Heart right ventricle (tissue), 16 donors: Measurements from ENCODE around the gene COL5A1. TPM values are rescaled to one million over a fixed set of nuclear protein-coding genes. Genes with fewer than 3 reads are reported as not detected.

Source experiments
- ATAC-seq, 8 donors: fragments of 200-7000 bp; cut with Tn5 transposase; one replicate each; pipeline ENCODE4 v1.9.1; 2020; ENCODE audit warnings: mild to moderate bottlenecking in 8 of 8, moderate library complexity in 8 of 8, moderate number of reproducible peaks in 1 of 8
- DNase-seq, 2 donors: peaks; one replicate each; pipeline ENCODE4 v3.0.0-alpha.2; 2020
- H3K27ac ChIP-seq, 10 donors: fragments of 200-600 bp; sonication (generic) in 2 of 10; one replicate each; pipeline versions ENCODE4 v1.5.0 to v1.8.0; 2020 to 2022; ENCODE audit warnings: mild to moderate bottlenecking in 3 of 10
- H3K27me3 ChIP-seq, 7 donors: fragments of 200-600 bp; one replicate each; pipeline ENCODE4 v1.8.0; 2021 to 2022; ENCODE audit warnings: mild to moderate bottlenecking in 2 of 7
- H3K36me3 ChIP-seq, 9 donors: fragments of 200-600 bp; sonication (generic) in 1 of 9; one replicate each; pipeline versions ENCODE4 v1.5.0 to v1.8.0; 2020 to 2022; ENCODE audit warnings: mild to moderate bottlenecking in 2 of 9
- H3K4me1 ChIP-seq, 9 donors: fragments of 200-600 bp; sonication (generic) in 1 of 9; one replicate each; pipeline versions ENCODE4 v1.5.0 to v1.8.0; 2020 to 2022; ENCODE audit warnings: mild to moderate bottlenecking in 4 of 9
- H3K4me3 ChIP-seq, 10 donors: fragments of 200-600 bp; sonication (generic) in 2 of 10; one replicate each; pipeline versions ENCODE4 v1.5.0 to v1.8.0; 2020 to 2022; ENCODE audit warnings: mild to moderate bottlenecking in 7 of 10, moderate library complexity in 2 of 10
- H3K9me3 ChIP-seq, 11 donors: fragments of 200-600 bp in 10 of 11; sonication (generic) in 2 of 11; one replicate each; pipeline versions ENCODE4 v1.5.0 to v1.8.0; 2013 to 2022; ENCODE audit warnings: mild to moderate bottlenecking in 2 of 11, control low read depth in 1 of 11, moderate library complexity in 1 of 11
- WGBS, 2 donors: extraction: QIAGEN DNeasy Blood & Tissue Kit; methylation state at CpG; one replicate each; pipeline ENCODE4 v1.1.7; 2013; ENCODE audit warnings: inconsistent platforms in 1 of 2; 5-methylcytosine and 5-hydroxymethylcytosine counted together
- intact Hi-C, 10 donors: fragments of 100-400 bp; cut with DNase I; formaldehyde crosslinking; loops; one replicate each; pipeline versions ENCODE4 v1.11.1 to v1.14.2; 2022
- polyA plus RNA-seq, 2 donors: library from polyadenylated mRNA; stranded (reverse); fragments of 200-250 nt; gene quantifications; one replicate each; pipeline ENCODE4 v1.2.3, GENCODE V29; 2013
- total RNA-seq, 10 donors: library from RNA; stranded (reverse); fragmentation: NEBNext Ultra II Directional in 3 of 10; extraction: Animal tissue kit (Norgen Biotek cat#: 25700) in 3 of 10; gene quantifications; one replicate each; pipeline versions ENCODE4 v1.2.1 to v1.2.4, GENCODE V29; 2021 to 2023
- TF ChIP-seq, protein P1 (sequence below), 9 donors: fragments of 200-600 bp; sonication (generic) in 2 of 9; IDR thresholded peaks; one replicate each; pipeline versions ENCODE4 v1.5.0 to v1.8.0; 2021 to 2022; ENCODE audit warnings: antibody characterized with exemption in 9 of 9, mild to moderate bottlenecking in 5 of 9, moderate library complexity in 1 of 9
- donor health status: Arrhythmogenic right ventricular cardiomyopathy.
- donor health status: ischemic (EF 13 %, LVEDD 7.1; RV severe dilation, severe dysfunction).
- donor health status: healthy with polysubstance abuse.
- donor health status: DM: no; HTN: yes; CAD: no.
- donor health status: DM: no; HTN: no; CAD: no.
- donor health status: ischemic (EF 25% LVEDD 6.9; RV normal size, moderate dysfunction).
- donor health status: ischemic (EF 25% LVEDD 5.7; RV mildly dilated, moderate dysfunction).
- donor health status: healthy.
- donor health status: DM: yes; HTN: yes; CAD: no.
- donor health status: Ischemic cardiomyopathy.
- donor health status: ischemic (EF 35%, LVEDD 5.7; RV mildly dilated, moderate dysfunction).
- donor health status: nonischemic (EF 11% LVEDD 7.7; RV severe dilation, severe dysfunction).
- donor health status: DM: yes; HTN: yes; CAD: no.
- donor health status: PGD.
- donor health status: ischemic (EF 29% LVEDD 5.4; RV normal size, mild dysfunction).
- donor health status: nonischemic (EF 23%, LVEDD 6.1; RV moderate dilation, normal function).

Gene COL5A1
- total and polyA plus RNA-seq, 12 donors = 8.1 to 60.0 (median 13.3) TPM

- H3K36me3 ChIP-seq = no peaks in the 10 kb centered on the region
- ATAC-seq = no peak
- 92 to 94% methylated on average over 24 of the region's 24 CpGs for WGBS, 2 donors
- peaks cover 0 to 10% (median 0%) of the 10 kb centered on the region in 7 donors for H3K27me3 ChIP-seq
- no peak for DNase-seq
- H3K4me1 ChIP-seq = peaks cover 0 to 4% (median 0%) of the 10 kb centered on the region in 9 donors
- H3K4me3 ChIP-seq = no peak overlapping the region
- TF ChIP-seq, protein P1, sequence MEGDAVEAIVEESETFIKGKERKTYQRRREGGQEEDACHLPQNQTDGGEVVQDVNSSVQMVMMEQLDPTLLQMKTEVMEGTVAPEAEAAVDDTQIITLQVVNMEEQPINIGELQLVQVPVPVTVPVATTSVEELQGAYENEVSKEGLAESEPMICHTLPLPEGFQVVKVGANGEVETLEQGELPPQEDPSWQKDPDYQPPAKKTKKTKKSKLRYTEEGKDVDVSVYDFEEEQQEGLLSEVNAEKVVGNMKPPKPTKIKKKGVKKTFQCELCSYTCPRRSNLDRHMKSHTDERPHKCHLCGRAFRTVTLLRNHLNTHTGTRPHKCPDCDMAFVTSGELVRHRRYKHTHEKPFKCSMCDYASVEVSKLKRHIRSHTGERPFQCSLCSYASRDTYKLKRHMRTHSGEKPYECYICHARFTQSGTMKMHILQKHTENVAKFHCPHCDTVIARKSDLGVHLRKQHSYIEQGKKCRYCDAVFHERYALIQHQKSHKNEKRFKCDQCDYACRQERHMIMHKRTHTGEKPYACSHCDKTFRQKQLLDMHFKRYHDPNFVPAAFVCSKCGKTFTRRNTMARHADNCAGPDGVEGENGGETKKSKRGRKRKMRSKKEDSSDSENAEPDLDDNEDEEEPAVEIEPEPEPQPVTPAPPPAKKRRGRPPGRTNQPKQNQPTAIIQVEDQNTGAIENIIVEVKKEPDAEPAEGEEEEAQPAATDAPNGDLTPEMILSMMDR (IDR thresholded peaks at IDR 0.05) = no peak
- no peak overlapping the region for H3K27ac ChIP-seq
- intact Hi-C loops = no loop called here
- H3K9me3 ChIP-seq = no peaks in the 10 kb centered on the region
Measured at GRCh38 chr9:134885679-134886412, 244.2 kb downstream of the COL5A1 start.

GRCh38 chr9:134886413-134886913 lies 244.9 kb downstream of the COL5A1 start:
- H3K4me1 ChIP-seq = peaks cover 0 to 5% (median 0%) of the 10 kb centered on the region in 9 donors
- no peak overlapping the region for H3K27ac ChIP-seq
- no peaks in the 10 kb centered on the region for H3K36me3 ChIP-seq
- no peak for ATAC-seq
- TF ChIP-seq, protein P1 (IDR thresholded peaks at IDR 0.05) = no peak
- H3K27me3 ChIP-seq = peaks cover 0 to 10% (median 0%) of the 10 kb centered on the region in 7 donors
- no peaks in the 10 kb centered on the region for H3K9me3 ChIP-seq
- intact Hi-C loops = no loop called here
- 91 to 96% methylated on average over 11 of the region's 11 CpGs for WGBS, 2 donors
- no peak overlapping the region for H3K4me3 ChIP-seq
- no peak for DNase-seq

DNA sequence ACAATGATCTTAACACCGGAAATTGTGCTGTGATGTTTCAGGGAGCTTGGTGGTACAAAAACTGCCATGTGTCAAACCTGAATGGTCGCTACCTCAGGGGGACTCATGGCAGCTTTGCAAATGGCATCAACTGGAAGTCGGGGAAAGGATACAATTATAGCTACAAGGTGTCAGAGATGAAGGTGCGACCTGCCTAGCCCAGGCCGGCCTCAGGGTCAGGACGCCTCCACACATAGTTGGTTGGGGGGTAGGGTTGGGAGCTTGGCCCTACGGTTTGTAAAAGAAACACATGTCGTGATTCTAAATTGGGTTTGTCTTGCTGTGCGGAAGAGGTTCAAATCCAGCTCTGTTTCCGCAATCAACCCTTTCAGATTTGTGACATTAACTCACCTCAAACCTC lies 245.6 kb downstream of the COL5A1 start:
- DNase-seq (no peak), ATAC-seq (no peak)
- TF ChIP-seq, protein P1 (IDR thresholded peaks at IDR 0.05) = no peak
- Histone ChIP-seq H3K9me3 (no peaks in the 10 kb centered on the region), H3K36me3 (no peaks in the 10 kb centered on the region), H3K4me3 (no peak overlapping the region), H3K4me1 (peaks cover 0 to 12% (median 0%) of the 10 kb centered on the region in 9 donors), H3K27me3 (peaks cover 0 to 10% (median 0%) of the 10 kb centered on the region in 7 donors), H3K27ac (no peak overlapping the region)
- 94 to 96% methylated on average over 10 of the region's 10 CpGs for WGBS, 2 donors
- intact Hi-C loops = no loop called here

DNA sequence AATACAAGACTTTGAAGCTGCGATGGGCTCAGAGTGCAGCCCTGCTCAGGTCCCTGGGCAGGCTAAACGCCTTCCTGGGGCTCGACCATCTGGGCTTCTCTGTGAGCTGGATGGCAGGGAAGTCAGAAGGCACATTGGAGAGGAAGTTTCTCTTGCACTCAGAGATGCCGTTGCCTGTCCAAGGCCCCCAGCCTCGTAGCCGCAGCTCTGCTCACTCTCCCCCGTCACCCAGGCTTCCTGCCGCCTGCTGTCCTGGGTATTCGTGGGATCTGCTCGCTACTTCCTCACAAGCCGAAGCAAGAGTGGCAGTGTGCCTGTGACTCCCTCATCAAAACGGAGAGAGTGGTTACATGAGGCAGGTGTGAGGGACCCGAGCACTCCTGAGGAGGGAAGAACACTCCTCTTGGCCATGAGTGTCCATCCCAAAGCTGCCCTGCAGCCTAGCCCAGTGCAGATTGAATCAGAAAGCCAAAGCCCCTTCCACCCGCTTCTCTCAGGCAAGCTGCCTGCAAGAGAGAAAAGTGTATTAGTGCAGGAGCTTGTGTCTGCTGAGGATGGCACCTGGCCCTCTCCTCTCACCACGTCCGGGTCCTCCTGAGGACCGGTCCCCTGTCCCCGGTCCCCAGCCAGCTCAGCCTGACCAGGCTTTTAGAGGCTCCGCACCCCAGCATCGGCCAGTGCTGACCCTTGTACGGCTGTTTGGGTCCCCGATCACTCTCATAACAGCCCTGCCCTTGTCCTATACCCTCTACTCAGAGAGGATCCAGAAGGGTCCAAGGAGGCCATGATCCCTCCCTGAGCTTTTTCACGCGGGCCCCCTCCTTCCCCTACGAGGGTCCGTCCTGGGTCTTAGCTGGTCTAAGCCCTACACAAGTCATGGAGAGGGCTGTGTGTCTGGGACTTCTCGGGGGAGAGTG lies 246.3 kb downstream of the COL5A1 start:
- H3K4me3 ChIP-seq = no peak overlapping the region
- ATAC-seq (no peak), DNase-seq (no peak)
- TF ChIP-seq, protein P1 (IDR thresholded peaks at IDR 0.05) = no peak
- WGBS, 2 donors = 75 to 79% methylated on average over 27 of the region's 27 CpGs
- intact Hi-C loops = no loop called here
- no peaks in the 10 kb centered on the region for H3K36me3 ChIP-seq
- no peak overlapping the region for H3K27ac ChIP-seq
- peaks cover 0 to 12% (median 0%) of the 10 kb centered on the region in 9 donors for H3K4me1 ChIP-seq
- no peaks in the 10 kb centered on the region for H3K9me3 ChIP-seq
- H3K27me3 ChIP-seq = peaks cover 0 to 9% (median 0%) of the 10 kb centered on the region in 7 donors
